Measurements from ENCODE around the gene MOBP.
"Not testable (repeated sequence)": the region's sequence is repeated elsewhere in the genome, so short reads cannot be mapped to it uniquely, and the experiment has no call there.

DNA sequence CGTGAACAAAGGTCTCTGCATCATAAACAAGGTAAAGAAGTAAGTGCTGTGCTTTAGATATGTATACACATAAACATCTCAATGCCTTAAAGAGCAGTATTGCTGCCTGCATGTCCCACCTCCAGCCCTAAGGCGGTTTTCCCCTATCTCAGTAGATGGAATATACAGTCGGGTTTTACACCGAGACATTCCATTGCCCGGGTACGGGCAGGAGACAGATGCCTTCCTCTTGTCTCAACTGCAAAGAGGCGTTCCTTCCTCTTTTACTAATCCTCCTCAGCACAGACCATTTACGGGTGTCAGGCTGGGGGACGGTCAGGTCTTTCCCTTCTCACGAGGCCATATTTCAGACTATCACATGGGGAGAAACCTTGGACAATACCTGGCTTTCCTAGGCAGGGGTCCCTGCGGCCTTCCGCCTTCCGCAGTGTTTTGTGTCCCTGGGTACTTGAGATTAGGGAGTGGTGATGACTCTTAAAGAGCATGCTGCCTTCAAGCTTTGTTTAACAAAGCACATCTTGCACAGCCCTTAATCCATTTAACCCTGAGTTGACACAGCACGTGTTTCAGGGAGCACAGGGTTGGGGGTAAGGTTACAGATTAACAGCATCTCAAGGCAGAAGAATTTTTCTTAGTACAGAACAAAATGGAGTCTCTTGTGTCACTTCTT, 48.8 kb upstream of the MOBP start:
- TF ChIP-seq, protein P1, sequence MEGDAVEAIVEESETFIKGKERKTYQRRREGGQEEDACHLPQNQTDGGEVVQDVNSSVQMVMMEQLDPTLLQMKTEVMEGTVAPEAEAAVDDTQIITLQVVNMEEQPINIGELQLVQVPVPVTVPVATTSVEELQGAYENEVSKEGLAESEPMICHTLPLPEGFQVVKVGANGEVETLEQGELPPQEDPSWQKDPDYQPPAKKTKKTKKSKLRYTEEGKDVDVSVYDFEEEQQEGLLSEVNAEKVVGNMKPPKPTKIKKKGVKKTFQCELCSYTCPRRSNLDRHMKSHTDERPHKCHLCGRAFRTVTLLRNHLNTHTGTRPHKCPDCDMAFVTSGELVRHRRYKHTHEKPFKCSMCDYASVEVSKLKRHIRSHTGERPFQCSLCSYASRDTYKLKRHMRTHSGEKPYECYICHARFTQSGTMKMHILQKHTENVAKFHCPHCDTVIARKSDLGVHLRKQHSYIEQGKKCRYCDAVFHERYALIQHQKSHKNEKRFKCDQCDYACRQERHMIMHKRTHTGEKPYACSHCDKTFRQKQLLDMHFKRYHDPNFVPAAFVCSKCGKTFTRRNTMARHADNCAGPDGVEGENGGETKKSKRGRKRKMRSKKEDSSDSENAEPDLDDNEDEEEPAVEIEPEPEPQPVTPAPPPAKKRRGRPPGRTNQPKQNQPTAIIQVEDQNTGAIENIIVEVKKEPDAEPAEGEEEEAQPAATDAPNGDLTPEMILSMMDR (IDR thresholded peaks at IDR 0.05) = not testable (repeated sequence)
- not testable (repeated sequence) for TF ChIP-seq EP300, POLR2A, POLR2AphosphoS5 (IDR thresholded peaks at IDR 0.05)
